ENCODE measurements around the gene RLBP1. TPM values are rescaled to one million over a fixed set of nuclear protein-coding genes. Genes with fewer than 3 reads are reported as not detected.
"Not testable (repeated sequence)": the region's sequence is repeated elsewhere in the genome, so short reads cannot be mapped to it uniquely, and the experiment has no call there.

The RLBP1 gene
- total RNA-seq (2014; rRNA removed), result not detected in 2 replicates
- Bru-seq, nascent RNA, result percentile 6 among the genes with signal in this experiment
- BruChase-seq, experiment 1, labeled RNA remaining after a 6-hour chase, result percentile 13 among the genes with signal in this experiment
- not detected for BruChase-seq, experiment 2, labeled RNA remaining after a 2-hour chase
- long read RNA-seq, result 0 reads

DNA sequence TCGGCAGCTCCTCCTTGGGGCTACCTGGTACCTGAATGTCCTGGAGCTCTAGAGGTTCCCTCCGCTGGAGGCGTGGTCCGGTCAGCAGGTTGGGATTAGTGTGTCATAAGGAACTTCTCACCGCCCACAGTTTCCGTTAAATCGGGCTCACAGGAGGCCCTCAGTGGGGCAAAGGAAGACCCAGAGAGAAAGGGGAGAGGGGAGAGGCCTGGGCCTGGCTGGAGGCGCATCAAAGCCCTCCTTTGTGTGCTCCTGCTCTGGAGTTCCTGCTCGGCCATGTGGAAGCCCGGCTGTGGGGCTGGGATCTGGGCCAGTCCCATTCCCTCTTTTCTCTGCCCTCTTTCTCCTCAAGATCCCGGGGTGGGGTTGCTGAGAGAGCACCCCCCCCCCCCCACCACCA, at the start of gene RLBP1:
TSS of gene RLBP1 (minus strand) at position 37 of the 400 bp plus-strand sequence. CDS start 2,604 bp downstream, outside the sequence.
- no peaks in the 10 kb centered on the region for H3K79me2 ChIP-seq (ENCODE audit: low read length)
- ATAC-seq (no peak), DNase-seq (no peak)
- H4K20me1 ChIP-seq (ENCODE audit: low read length), result no peaks in the 10 kb centered on the region
- no peak within 1 kb of the TSS for H3K27ac ChIP-seq (ENCODE audit: low read length)
- H3K4me1 ChIP-seq (ENCODE audit: insufficient read depth, low read length), result no peaks in the 10 kb centered on the region
- H3K9ac ChIP-seq (ENCODE audit: low read length), result no peak within 1 kb of the TSS
- H3K27me3 ChIP-seq (ENCODE audit: low read length), result no peaks in the 10 kb centered on the region
- intact Hi-C loops (cut with micrococcal nuclease), result no loop called here
- H3K4me3 ChIP-seq (ENCODE audit: low read length), result no peak within 1 kb of the TSS
- no peaks in the 10 kb centered on the region for H3K36me3 ChIP-seq (ENCODE audit: low read depth, low read length)
- no peaks in the 10 kb centered on the region for H3F3A ChIP-seq (ENCODE audit: low read length, unreplicated experiment)
- no peaks in the 10 kb centered on the region for H3K9me2 ChIP-seq (replicated peaks; ENCODE audit: low read length)
- H2AFZ ChIP-seq (ENCODE audit: low read length), result no peak within 1 kb of the TSS
- H3K4me2 ChIP-seq (ENCODE audit: low read length), result no peak within 1 kb of the TSS
- BruUV-seq (replicated peaks), result no TSS peak
- H3K9me3 ChIP-seq (ENCODE audit: low read length), result no peaks in the 10 kb centered on the region
- ChIA-PET POLR2A (ENCODE audit: unreplicated experiment) (no interaction called here), CTCF (no interaction called here)
- TF ChIP-seq EZH2 (IDR thresholded peaks at IDR 0.05; ENCODE audit: low read length, unreplicated experiment), result no peak
- TF ChIP-seq EZH2phosphoT487 (IDR thresholded peaks at IDR 0.05; ENCODE audit: borderline replicate concordance, low read length), result no peak
- TF ChIP-seq, protein P1, sequence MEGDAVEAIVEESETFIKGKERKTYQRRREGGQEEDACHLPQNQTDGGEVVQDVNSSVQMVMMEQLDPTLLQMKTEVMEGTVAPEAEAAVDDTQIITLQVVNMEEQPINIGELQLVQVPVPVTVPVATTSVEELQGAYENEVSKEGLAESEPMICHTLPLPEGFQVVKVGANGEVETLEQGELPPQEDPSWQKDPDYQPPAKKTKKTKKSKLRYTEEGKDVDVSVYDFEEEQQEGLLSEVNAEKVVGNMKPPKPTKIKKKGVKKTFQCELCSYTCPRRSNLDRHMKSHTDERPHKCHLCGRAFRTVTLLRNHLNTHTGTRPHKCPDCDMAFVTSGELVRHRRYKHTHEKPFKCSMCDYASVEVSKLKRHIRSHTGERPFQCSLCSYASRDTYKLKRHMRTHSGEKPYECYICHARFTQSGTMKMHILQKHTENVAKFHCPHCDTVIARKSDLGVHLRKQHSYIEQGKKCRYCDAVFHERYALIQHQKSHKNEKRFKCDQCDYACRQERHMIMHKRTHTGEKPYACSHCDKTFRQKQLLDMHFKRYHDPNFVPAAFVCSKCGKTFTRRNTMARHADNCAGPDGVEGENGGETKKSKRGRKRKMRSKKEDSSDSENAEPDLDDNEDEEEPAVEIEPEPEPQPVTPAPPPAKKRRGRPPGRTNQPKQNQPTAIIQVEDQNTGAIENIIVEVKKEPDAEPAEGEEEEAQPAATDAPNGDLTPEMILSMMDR (conservative IDR thresholded peaks at IDR 0.05; ENCODE audit: low read depth, low read length), result no peak

DNA sequence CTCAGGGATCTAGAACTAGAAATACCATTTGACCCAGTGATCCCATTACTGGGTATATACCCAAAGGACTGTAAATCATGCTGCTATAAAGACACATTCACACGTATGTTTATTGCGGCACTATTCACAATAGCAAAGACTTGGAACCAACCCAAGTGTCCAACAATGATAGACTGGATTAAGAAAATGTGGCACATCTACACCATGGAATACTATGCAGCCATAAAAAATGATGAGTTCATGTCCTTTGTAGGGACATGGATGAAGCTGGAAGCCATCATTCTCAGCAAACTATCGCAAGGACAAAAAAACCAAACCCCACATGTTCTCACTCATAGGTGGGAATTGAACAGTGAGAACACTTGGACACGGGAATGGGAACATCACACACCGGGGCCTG, 28.8 kb upstream of the RLBP1 start:
- H4K20me1 ChIP-seq (ENCODE audit: low read length); H3K4me2 ChIP-seq (ENCODE audit: low read length); CTCF ChIA-PET; H3K9me3 ChIP-seq (ENCODE audit: low read length); POLR2A ChIA-PET (ENCODE audit: unreplicated experiment); H3K9me2 ChIP-seq (replicated peaks; ENCODE audit: low read length); H3K9ac ChIP-seq (ENCODE audit: low read length); intact Hi-C loops (cut with micrococcal nuclease); DNase-seq; H2AFZ ChIP-seq (ENCODE audit: low read length); H3K4me3 ChIP-seq (ENCODE audit: low read length); H3F3A ChIP-seq (ENCODE audit: low read length, unreplicated experiment); ATAC-seq; H3K27ac ChIP-seq (ENCODE audit: low read length); H3K27me3 ChIP-seq (ENCODE audit: low read length); BruUV-seq (replicated peaks): not testable (repeated sequence)
- Histone ChIP-seq H3K79me2 (ENCODE audit: low read length) (peaks cover 27% of the 10 kb centered on the region), H3K36me3 (ENCODE audit: low read depth, low read length) (peaks cover 36% of the 10 kb centered on the region), H3K4me1 (ENCODE audit: insufficient read depth, low read length) (peaks cover 12% of the 10 kb centered on the region)

DNA sequence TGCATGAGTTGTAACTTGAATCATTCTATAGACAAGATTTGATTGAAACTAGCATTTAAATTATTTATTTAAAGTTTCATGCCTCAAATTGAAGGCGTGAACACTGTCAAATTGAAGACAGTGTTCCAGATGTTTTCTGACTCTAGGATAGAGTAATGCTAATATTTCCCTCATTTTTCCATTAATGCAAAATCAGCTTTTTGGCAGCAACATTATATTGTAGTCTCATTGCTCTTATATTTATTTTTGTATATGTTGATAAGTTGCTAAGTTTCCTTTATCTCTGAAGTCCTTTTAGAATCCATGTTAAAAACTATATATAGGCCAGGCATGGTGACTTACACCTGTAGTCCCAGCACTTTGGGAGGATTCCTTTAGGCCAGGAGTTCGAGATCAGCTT, 27.2 kb upstream of the RLBP1 start:
- Histone ChIP-seq H3K79me2 (ENCODE audit: low read length) (peaks cover 40% of the 10 kb centered on the region), H3K9ac (ENCODE audit: low read length) (no peak overlapping the region), H3K27me3 (ENCODE audit: low read length) (no peaks in the 10 kb centered on the region), H3K36me3 (ENCODE audit: low read depth, low read length) (peaks cover 36% of the 10 kb centered on the region), H3K9me3 (ENCODE audit: low read length) (no peaks in the 10 kb centered on the region), H3K4me2 (ENCODE audit: low read length) (no peak overlapping the region), H4K20me1 (ENCODE audit: low read length) (peaks cover 5% of the 10 kb centered on the region; the same call in 1 of the 2 replicates), H3K4me3 (ENCODE audit: low read length) (no peak overlapping the region), H3F3A (ENCODE audit: low read length, unreplicated experiment) (no peaks in the 10 kb centered on the region), H3K4me1 (ENCODE audit: insufficient read depth, low read length) (peaks cover 12% of the 10 kb centered on the region), H2AFZ (ENCODE audit: low read length) (no peak overlapping the region), H3K9me2 (replicated peaks; ENCODE audit: low read length) (no peaks in the 10 kb centered on the region), H3K27ac (ENCODE audit: low read length) (no peak overlapping the region)
- no peak for ATAC-seq
- ChIA-PET POLR2A (ENCODE audit: unreplicated experiment) (no interaction called here), CTCF (no interaction called here)
- TF ChIP-seq EZH2phosphoT487 (IDR thresholded peaks at IDR 0.05; ENCODE audit: borderline replicate concordance, low read length) (no peak), EZH2 (IDR thresholded peaks at IDR 0.05; ENCODE audit: low read length, unreplicated experiment) (no peak)
- TF ChIP-seq, protein P1 (conservative IDR thresholded peaks at IDR 0.05; ENCODE audit: low read depth, low read length), result no peak
- BruUV-seq (replicated peaks), result no TSS peak
- intact Hi-C loops (cut with micrococcal nuclease), result no loop called here
- no peak for DNase-seq
